Neural progenitor cell (in vitro differentiated cells): Measurements from ENCODE around the gene NKAIN2. TPM values are rescaled to one million over a fixed set of nuclear protein-coding genes. Genes with fewer than 3 reads are reported as not detected.

Experiments
- DNase-seq: peaks from one replicate; pipeline ENCODE4 v3.0.0-alpha.2; 2016; ENCODE audit warnings: low spot score
- H2AFZ ChIP-seq: fragments of 200-600 bp; sonication (generic); replicated peaks from 2 replicates; pipeline ENCODE4 v1.6.1; 2016; ENCODE audit warnings: antibody characterized with exemption
- H3F3A ChIP-seq: fragments of 200-600 bp; sonication (generic); 2 replicates; pipeline ENCODE4 v1.6.1; 2016; ENCODE audit warnings: antibody characterized with exemption, low read depth
- H3K27ac ChIP-seq: fragments of 200-600 bp; sonication (generic); 2 replicates; pipeline ENCODE4 v1.5.1; 2016; ENCODE audit warnings: mild to moderate bottlenecking
- H3K27me3 ChIP-seq: fragments of 200-600 bp; sonication (generic); 2 replicates; pipeline ENCODE4 v1.6.1; 2016; ENCODE audit warnings: mild to moderate bottlenecking, moderate library complexity
- H3K36me3 ChIP-seq: fragments of 200-600 bp; sonication (generic); 2 replicates; pipeline ENCODE4 v1.5.1; 2016
- H3K4me1 ChIP-seq: fragments of 200-600 bp; sonication (generic); 2 replicates; pipeline ENCODE4 v1.6.1; 2016; ENCODE audit warnings: mixed run types
- H3K4me2 ChIP-seq: fragments of 200-600 bp; sonication (generic); 2 replicates; pipeline ENCODE4 v1.6.1; 2016
- H3K4me3 ChIP-seq: fragments of 200-600 bp; sonication (generic); 2 replicates; pipeline ENCODE4 v1.5.1; 2016
- H3K79me2 ChIP-seq: fragments of 200-600 bp; sonication (generic); 2 replicates; pipeline ENCODE4 v1.6.1; 2016; ENCODE audit warnings: low read depth
- H3K9ac ChIP-seq: fragments of 200-600 bp; sonication (generic); 2 replicates; pipeline ENCODE4 v1.6.1; 2016
- H3K9me3 ChIP-seq: fragments of 200-600 bp; sonication (generic); 2 replicates; pipeline ENCODE4 v1.5.1; 2016; ENCODE audit warnings: low read depth
- H4K20me1 ChIP-seq: fragments of 200-600 bp; sonication (generic); 2 replicates; pipeline ENCODE4 v1.6.1; 2016; ENCODE audit warnings: low read depth
- H3K27ac Mint-ChIP-seq: 3 replicates; pipeline ENCODE4 v1.8.0; 2021; ENCODE audit warnings: mixed read lengths
- H3K27me3 Mint-ChIP-seq: 2 replicates; pipeline ENCODE4 v1.8.0; 2022; ENCODE audit warnings: low read depth, mild to moderate bottlenecking, inconsistent platforms, moderate library complexity, mixed read lengths; ENCODE audit not compliant: insufficient read depth
- H3K36me3 Mint-ChIP-seq: 3 replicates; pipeline ENCODE4 v1.8.0; 2021; ENCODE audit warnings: mixed read lengths
- H3K4me1 Mint-ChIP-seq: 3 replicates; pipeline ENCODE4 v1.8.0; 2021; ENCODE audit warnings: mixed read lengths
- H3K4me3 Mint-ChIP-seq: 3 replicates; pipeline ENCODE4 v1.8.0; 2021; ENCODE audit warnings: mild to moderate bottlenecking, moderate library complexity, mixed read lengths
- H3K9me3 Mint-ChIP-seq: 3 replicates; pipeline ENCODE4 v1.8.0; 2020; ENCODE audit warnings: mixed read lengths
- EZH2 ChIP-seq: fragments of 200-600 bp; sonication (generic); IDR thresholded peaks from 2 replicates; pipeline ENCODE4 v1.6.1; 2017; ENCODE audit warnings: antibody characterized with exemption, mild to moderate bottlenecking, moderate library complexity
- EZH2phosphoT487 ChIP-seq: fragments of 200-600 bp; sonication (generic); IDR thresholded peaks from 2 replicates; pipeline ENCODE4 v1.6.1; 2017; ENCODE audit warnings: antibody characterized with exemption
- total RNA-seq: library from RNA; depleted of rRNA; stranded (reverse); fragments of >200 nt; gene quantifications from 2 replicates; pipeline ENCODE4 v1.2.3, GENCODE V29; 2015; ENCODE audit warnings: low replicate concordance
- TF ChIP-seq, protein P1 (sequence below): fragments of 200-600 bp; sonication (generic); IDR thresholded peaks from 2 replicates; pipeline ENCODE4 v1.5.1; 2017; ENCODE audit warnings: antibody characterized with exemption, mild to moderate bottlenecking

Gene NKAIN2
- total RNA-seq, 1 donor from 2014 or later, result 0.45 TPM

DNA sequence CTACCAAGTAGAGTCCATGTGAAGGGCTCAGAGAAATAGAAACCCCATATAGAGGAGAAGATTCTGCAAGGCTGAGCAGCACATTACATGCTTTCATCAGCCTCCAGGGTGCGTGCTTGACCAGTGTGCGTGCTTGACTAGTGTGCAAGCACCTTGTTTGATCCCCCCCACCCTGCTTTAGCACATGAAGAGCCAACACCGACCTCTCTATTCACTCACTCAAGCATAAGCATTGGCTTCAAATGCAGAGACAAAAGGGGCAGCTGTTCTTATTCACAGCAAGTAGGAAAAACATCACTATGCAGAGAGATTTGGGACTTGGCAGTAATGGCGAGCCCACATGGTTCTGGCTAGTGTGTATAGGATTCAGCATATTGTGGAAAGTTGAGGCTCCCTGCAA, 879.8 kb downstream of the NKAIN2 start:
- Histone ChIP-seq H3K79me2 (no peaks in the 10 kb centered on the region), H3K9ac (no peak overlapping the region), H4K20me1 (no peaks in the 10 kb centered on the region), H3K27me3 (no peaks in the 10 kb centered on the region), H3K4me1 (peaks cover 18% of the 10 kb centered on the region), H3K36me3 (no peaks in the 10 kb centered on the region), H3K4me3 (no peak overlapping the region), H3K4me2 (peak overlapping the region; percentile 43), H3K27ac (no peak overlapping the region), H3K9me3 (no peaks in the 10 kb centered on the region), H3F3A (peaks cover 7% of the 10 kb centered on the region), H2AFZ (peak overlapping the region; percentile 50)
- Mint-ChIP-seq H3K9me3 (peaks cover 12% of the 10 kb centered on the region), H3K36me3 (no peaks in the 10 kb centered on the region), H3K4me3 (no peak overlapping the region), H3K27ac (no peak overlapping the region), H3K27me3 (peaks cover 2% of the 10 kb centered on the region), H3K4me1 (peaks cover 6% of the 10 kb centered on the region)
- TF ChIP-seq EZH2, result no peak
- TF ChIP-seq, protein P1, sequence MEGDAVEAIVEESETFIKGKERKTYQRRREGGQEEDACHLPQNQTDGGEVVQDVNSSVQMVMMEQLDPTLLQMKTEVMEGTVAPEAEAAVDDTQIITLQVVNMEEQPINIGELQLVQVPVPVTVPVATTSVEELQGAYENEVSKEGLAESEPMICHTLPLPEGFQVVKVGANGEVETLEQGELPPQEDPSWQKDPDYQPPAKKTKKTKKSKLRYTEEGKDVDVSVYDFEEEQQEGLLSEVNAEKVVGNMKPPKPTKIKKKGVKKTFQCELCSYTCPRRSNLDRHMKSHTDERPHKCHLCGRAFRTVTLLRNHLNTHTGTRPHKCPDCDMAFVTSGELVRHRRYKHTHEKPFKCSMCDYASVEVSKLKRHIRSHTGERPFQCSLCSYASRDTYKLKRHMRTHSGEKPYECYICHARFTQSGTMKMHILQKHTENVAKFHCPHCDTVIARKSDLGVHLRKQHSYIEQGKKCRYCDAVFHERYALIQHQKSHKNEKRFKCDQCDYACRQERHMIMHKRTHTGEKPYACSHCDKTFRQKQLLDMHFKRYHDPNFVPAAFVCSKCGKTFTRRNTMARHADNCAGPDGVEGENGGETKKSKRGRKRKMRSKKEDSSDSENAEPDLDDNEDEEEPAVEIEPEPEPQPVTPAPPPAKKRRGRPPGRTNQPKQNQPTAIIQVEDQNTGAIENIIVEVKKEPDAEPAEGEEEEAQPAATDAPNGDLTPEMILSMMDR, result peak; percentile 35
- DNase-seq, result peak; percentile 80

DNA sequence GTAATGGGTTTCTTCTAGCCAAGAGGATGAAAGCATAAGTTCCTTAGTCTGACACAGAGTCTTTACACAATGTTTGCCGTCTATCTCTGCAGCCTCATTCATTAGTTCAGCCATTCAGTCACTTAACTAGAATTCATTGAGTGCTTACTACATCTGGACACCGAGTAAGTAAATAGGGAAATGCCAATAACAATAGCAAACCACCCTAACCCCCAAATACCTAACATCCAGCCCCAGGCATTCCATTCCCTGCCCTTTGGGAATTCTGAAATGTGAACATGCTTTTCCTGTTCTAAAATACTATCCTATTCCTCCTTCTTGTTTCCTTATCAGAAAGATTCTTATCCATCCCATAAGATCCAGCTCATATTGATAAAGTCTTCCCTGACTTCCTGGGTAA, 881.0 kb downstream of the NKAIN2 start:
- Histone ChIP-seq H2AFZ (no peak overlapping the region), H3K27ac (no peak overlapping the region), H3F3A (peaks cover 7% of the 10 kb centered on the region), H3K4me2 (no peak overlapping the region), H3K9me3 (no peaks in the 10 kb centered on the region), H3K4me1 (peaks cover 18% of the 10 kb centered on the region), H3K27me3 (no peaks in the 10 kb centered on the region), H3K36me3 (no peaks in the 10 kb centered on the region), H4K20me1 (no peaks in the 10 kb centered on the region), H3K79me2 (no peaks in the 10 kb centered on the region), H3K4me3 (no peak overlapping the region), H3K9ac (no peak overlapping the region)
- H3K27ac Mint-ChIP-seq, result no peak overlapping the region
- H3K4me3 Mint-ChIP-seq, result no peak overlapping the region
- peaks cover 6% of the 10 kb centered on the region for H3K4me1 Mint-ChIP-seq
- no peaks in the 10 kb centered on the region for H3K36me3 Mint-ChIP-seq
- no peak for DNase-seq
- peaks cover 2% of the 10 kb centered on the region for H3K27me3 Mint-ChIP-seq
- peaks cover 2% of the 10 kb centered on the region for H3K9me3 Mint-ChIP-seq
- TF ChIP-seq EZH2phosphoT487, result no peak
- TF ChIP-seq, protein P1, result no peak
- TF ChIP-seq EZH2, result no peak

- no peak overlapping the region for H3K4me3 Mint-ChIP-seq
- H3K27me3 Mint-ChIP-seq, result peaks cover 2% of the 10 kb centered on the region
- no peak for DNase-seq
- Histone ChIP-seq H3K4me2 (no peak overlapping the region), H2AFZ (no peak overlapping the region), H3K9me3 (no peaks in the 10 kb centered on the region), H3K36me3 (no peaks in the 10 kb centered on the region), H3K27ac (no peak overlapping the region), H4K20me1 (no peaks in the 10 kb centered on the region), H3K9ac (no peak overlapping the region), H3K79me2 (no peaks in the 10 kb centered on the region), H3K4me1 (peaks cover 13% of the 10 kb centered on the region), H3K27me3 (no peaks in the 10 kb centered on the region), H3F3A (peaks cover 7% of the 10 kb centered on the region), H3K4me3 (no peak overlapping the region)
- H3K9me3 Mint-ChIP-seq, result no peaks in the 10 kb centered on the region
- no peaks in the 10 kb centered on the region for H3K36me3 Mint-ChIP-seq
- peaks cover 5% of the 10 kb centered on the region for H3K4me1 Mint-ChIP-seq
- TF ChIP-seq EZH2 (no peak), EZH2phosphoT487 (no peak)
- TF ChIP-seq, protein P1, result no peak
- no peak overlapping the region for H3K27ac Mint-ChIP-seq
Observed at GRCh38 chr6:124688369-124688768, 884.7 kb downstream of the NKAIN2 start.
